Mucosa of stomach (tissue), 1 donor: ENCODE results near the gene NSUN4.

ENCODE experiments used
- H3K27me3 ChIP-seq: one replicate; pipeline ENCODE4 v1.7.0; 2013; ENCODE audit warnings: mild to moderate bottlenecking, low read length; ENCODE audit not compliant: control insufficient read depth, insufficient read depth
- H3K36me3 ChIP-seq: one replicate; pipeline ENCODE4 v1.7.0; 2013; ENCODE audit warnings: low read length; ENCODE audit not compliant: control insufficient read depth, insufficient read depth
- H3K4me1 ChIP-seq: one replicate; pipeline ENCODE4 v1.7.0; 2013; ENCODE audit warnings: mild to moderate bottlenecking, low read length; ENCODE audit not compliant: control insufficient read depth, insufficient read depth
- H3K4me3 ChIP-seq: one replicate; pipeline ENCODE4 v1.7.0; 2013; ENCODE audit warnings: low read length
- H3K9ac ChIP-seq: one replicate; pipeline ENCODE4 v1.7.0; 2013; ENCODE audit warnings: mild to moderate bottlenecking, low read length, moderate library complexity
- H3K9me3 ChIP-seq: one replicate; pipeline ENCODE4 v1.7.0; 2013; ENCODE audit warnings: mild to moderate bottlenecking, low read length, moderate library complexity; ENCODE audit not compliant: control insufficient read depth
- donor health status: Pancreatic carcinoma.

NSUN4 gene

GRCh38 chr1:46404482-46405196 is 64.0 kb downstream of the NSUN4 start:
- H3K4me3 ChIP-seq, result no peak overlapping the region
- H3K9ac ChIP-seq, result no peak overlapping the region
- H3K27me3 ChIP-seq, result no peaks in the 10 kb centered on the region
- peaks cover 20% of the 10 kb centered on the region for H3K4me1 ChIP-seq
- H3K9me3 ChIP-seq, result no peaks in the 10 kb centered on the region
- no peaks in the 10 kb centered on the region for H3K36me3 ChIP-seq

- no peaks in the 10 kb centered on the region for H3K36me3 ChIP-seq
- no peaks in the 10 kb centered on the region for H3K27me3 ChIP-seq
- no peak overlapping the region for H3K4me3 ChIP-seq
- H3K4me1 ChIP-seq, result peaks cover 20% of the 10 kb centered on the region
- no peak overlapping the region for H3K9ac ChIP-seq
- no peaks in the 10 kb centered on the region for H3K9me3 ChIP-seq
These were observed 64.6 kb downstream of the NSUN4 start for GRCh38 chr1:46405197-46405555.

GRCh38 chr1:46405724-46406123 is 65.1 kb downstream of the NSUN4 start:
- Histone ChIP-seq H3K4me3 (no peak overlapping the region), H3K36me3 (no peaks in the 10 kb centered on the region), H3K9ac (no peak overlapping the region), H3K9me3 (no peaks in the 10 kb centered on the region), H3K27me3 (no peaks in the 10 kb centered on the region), H3K4me1 (peaks cover 20% of the 10 kb centered on the region)

DNA sequence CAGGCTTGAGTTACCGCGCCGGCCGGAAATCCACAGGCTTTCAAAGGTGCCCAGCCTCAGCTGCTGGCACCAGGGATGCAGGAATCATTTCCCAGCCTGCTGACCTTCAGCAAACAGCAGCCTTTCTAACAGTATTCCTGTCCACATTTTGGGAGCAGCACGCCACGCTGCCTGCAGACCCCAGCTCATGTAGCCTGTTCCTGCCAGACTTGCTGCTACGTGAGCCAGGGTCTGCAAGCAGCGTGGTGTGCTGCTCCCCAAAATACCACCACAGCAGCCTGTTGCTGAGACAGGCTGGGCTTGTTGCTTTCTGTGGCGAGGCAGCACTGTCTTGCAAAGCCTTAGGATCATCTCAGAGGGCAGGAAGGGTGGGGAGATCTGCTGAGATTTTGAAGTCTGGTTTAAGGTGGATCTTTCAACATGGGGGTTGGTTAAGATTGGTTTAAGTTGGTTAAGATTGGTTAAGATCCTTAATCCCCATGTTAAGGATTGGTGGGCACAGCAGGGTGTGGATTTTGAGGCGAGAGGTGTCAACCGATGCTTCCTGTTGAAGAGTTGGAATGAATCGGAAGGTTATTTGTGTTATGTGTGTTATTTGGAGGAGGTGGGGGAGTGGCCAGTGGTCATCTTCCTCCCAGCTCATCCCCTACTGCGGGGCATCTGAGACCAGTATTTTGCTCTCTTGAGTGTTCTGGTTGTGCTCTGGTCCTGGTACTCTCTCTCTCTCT is 66.4 kb downstream of the NSUN4 start:
- Histone ChIP-seq H3K9ac (no peak overlapping the region), H3K4me1 (peaks cover 11% of the 10 kb centered on the region), H3K9me3 (no peaks in the 10 kb centered on the region), H3K27me3 (no peaks in the 10 kb centered on the region), H3K4me3 (no peak overlapping the region), H3K36me3 (no peaks in the 10 kb centered on the region)

DNA sequence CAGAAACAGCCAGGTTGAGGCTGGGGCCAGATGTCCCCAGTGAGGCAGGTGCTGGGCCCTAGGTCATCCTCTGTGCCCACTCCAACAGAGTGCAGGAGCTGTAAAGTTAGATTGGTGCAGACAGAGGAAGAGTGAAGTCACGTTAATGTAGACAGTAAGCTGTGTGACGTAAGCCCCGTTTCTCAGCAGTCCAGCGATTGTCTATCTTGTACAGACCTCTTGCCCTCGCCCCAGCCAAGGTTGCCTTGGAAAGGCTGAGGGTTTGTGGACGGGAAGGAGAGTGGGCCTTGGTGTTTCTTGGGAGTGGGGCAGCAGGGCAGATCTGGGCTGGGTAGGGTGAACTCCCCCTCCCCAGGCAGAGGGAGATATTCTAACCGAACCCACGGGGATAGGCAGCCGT is 67.0 kb downstream of the NSUN4 start:
- Histone ChIP-seq H3K9ac (no peak overlapping the region), H3K27me3 (no peaks in the 10 kb centered on the region), H3K4me1 (peaks cover 5% of the 10 kb centered on the region), H3K36me3 (no peaks in the 10 kb centered on the region), H3K4me3 (no peak overlapping the region), H3K9me3 (no peaks in the 10 kb centered on the region)

DNA sequence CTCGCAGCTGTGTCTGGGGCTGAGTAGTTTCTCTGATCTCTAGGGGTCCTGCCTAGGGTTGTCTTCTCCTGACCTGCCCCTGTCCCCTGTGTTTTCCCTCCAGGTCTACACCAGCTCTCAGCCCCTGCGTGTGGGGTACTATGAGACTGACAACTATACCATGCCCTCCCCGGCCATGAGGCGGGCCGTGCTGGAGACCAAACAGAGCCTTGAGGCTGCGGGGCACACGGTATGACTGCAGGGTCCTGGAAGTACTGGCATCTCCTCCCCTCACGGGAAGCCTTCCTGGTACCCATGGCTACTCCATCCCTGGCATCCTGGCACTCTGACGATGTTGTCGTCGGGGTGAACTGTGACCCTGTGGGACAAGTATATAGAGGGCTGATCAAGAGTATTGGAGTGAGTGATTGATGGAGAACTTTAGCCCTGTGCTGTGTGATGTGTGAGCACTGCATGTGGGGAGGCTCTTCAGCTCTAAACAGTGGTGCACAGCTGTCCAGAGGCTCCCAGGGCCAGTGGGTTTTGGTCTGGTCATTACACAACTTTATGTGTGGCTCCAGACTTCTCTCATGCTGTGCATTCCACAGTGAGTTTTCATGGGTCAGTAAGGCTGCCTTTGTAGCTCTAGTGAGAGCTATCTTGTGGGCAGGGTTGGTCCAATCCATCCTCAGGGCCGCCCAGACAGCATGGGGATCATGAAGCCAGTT is 67.9 kb downstream of the NSUN4 start:
- H3K9ac ChIP-seq, result no peak overlapping the region
- no peaks in the 10 kb centered on the region for H3K27me3 ChIP-seq

GRCh38 chr1:46409063-46409372 is 68.4 kb downstream of the NSUN4 start:
- no peak overlapping the region for H3K9ac ChIP-seq
- no peak overlapping the region for H3K4me3 ChIP-seq
- H3K9me3 ChIP-seq, result no peaks in the 10 kb centered on the region
- peaks cover 5% of the 10 kb centered on the region for H3K4me1 ChIP-seq
- no peaks in the 10 kb centered on the region for H3K36me3 ChIP-seq
- H3K27me3 ChIP-seq, result no peaks in the 10 kb centered on the region

More for the DNA sequence above, 67.9 kb downstream of the NSUN4 start:
- Histone ChIP-seq H3K36me3 (no peaks in the 10 kb centered on the region), H3K4me1 (peaks cover 5% of the 10 kb centered on the region), H3K4me3 (no peak overlapping the region), H3K9me3 (no peaks in the 10 kb centered on the region)

- no peak overlapping the region for H3K4me3 ChIP-seq
- H3K4me1 ChIP-seq, result peaks cover 5% of the 10 kb centered on the region
- H3K9ac ChIP-seq, result no peak overlapping the region
- no peaks in the 10 kb centered on the region for H3K36me3 ChIP-seq
- no peaks in the 10 kb centered on the region for H3K9me3 ChIP-seq
- no peaks in the 10 kb centered on the region for H3K27me3 ChIP-seq
These were observed 69.8 kb downstream of the NSUN4 start for GRCh38 chr1:46410156-46411009.

GRCh38 chr1:46411010-46411405 is 70.4 kb downstream of the NSUN4 start:
- no peak overlapping the region for H3K4me3 ChIP-seq
- no peaks in the 10 kb centered on the region for H3K9me3 ChIP-seq
- H3K4me1 ChIP-seq, result peaks cover 3% of the 10 kb centered on the region
- H3K27me3 ChIP-seq, result no peaks in the 10 kb centered on the region
- no peak overlapping the region for H3K9ac ChIP-seq
- H3K36me3 ChIP-seq, result no peaks in the 10 kb centered on the region
